MM.1S (cell line): ENCODE data around the gene C5AR1.
A peak's percentile ranks its signal among the peaks of the same experiment; 100 is the strongest.

Experiments used
- EZH2 ChIP-seq: fragments of 300-600 bp; sonication (generic); optimal IDR thresholded peaks from 2 replicates; pipeline ENCODE3; 2017; ENCODE audit warnings: low read depth, mild to moderate bottlenecking, antibody characterized with exemption, low read length, mixed read lengths
- EZH2phosphoT487 ChIP-seq: fragments of 300-600 bp; sonication (generic); IDR thresholded peaks from 2 replicates; pipeline ENCODE4 v1.6.1; 2018; ENCODE audit warnings: antibody characterized with exemption, low read length
- TF ChIP-seq, protein P1 (sequence below): fragments of 300-600 bp; sonication (generic); IDR thresholded peaks from 2 replicates; pipeline ENCODE4 v1.5.1; 2016; ENCODE audit warnings: antibody characterized with exemption, low read length, mixed read lengths

DNA sequence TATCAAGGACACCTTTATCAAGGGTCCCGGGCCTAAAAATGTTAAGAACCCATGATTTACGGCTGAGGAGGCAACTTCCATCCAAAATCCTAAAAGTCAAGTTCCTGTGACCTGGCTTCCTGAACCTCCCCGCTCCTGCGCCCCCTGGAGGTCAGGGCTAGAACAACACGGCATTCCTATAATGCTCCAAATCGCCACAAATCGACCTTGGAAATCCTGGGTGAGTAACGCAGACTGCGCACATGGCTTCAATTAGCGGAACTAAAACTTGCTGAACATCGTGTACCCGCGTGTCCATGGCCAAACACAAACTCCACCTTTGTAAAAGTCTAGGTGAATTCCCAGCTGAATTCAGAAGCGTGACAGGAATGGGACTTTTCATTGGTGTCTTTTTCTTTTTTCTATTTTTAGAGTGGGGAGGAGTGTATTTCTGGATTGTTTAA lies 4.3 kb upstream of the C5AR1 start:
- TF ChIP-seq, protein P1, sequence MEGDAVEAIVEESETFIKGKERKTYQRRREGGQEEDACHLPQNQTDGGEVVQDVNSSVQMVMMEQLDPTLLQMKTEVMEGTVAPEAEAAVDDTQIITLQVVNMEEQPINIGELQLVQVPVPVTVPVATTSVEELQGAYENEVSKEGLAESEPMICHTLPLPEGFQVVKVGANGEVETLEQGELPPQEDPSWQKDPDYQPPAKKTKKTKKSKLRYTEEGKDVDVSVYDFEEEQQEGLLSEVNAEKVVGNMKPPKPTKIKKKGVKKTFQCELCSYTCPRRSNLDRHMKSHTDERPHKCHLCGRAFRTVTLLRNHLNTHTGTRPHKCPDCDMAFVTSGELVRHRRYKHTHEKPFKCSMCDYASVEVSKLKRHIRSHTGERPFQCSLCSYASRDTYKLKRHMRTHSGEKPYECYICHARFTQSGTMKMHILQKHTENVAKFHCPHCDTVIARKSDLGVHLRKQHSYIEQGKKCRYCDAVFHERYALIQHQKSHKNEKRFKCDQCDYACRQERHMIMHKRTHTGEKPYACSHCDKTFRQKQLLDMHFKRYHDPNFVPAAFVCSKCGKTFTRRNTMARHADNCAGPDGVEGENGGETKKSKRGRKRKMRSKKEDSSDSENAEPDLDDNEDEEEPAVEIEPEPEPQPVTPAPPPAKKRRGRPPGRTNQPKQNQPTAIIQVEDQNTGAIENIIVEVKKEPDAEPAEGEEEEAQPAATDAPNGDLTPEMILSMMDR, result peak; percentile 95
- TF ChIP-seq EZH2phosphoT487 (no peak), EZH2 (no peak)
